Measurements from ENCODE around the gene ATRAID.

DNA sequence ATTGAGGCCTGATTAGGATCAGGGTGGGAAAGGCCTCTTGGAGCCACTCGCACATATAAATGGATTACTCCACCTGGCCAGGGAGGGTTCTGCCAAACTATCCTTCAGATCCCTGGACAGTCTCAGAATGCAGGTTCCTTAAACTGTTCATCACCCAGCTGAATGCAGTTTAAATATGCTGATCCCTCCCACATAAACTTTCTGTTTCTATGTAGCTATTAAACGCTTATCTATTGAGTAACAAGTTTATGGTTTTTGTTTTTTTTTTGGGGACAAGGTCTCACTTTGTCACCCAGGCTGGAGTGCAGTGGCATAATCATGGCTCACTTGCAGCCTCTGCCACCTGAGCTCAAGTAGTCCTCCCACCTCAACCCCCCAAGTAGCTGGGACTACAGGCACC, 7.2 kb downstream of the ATRAID start:
- TF ChIP-seq, protein P1, sequence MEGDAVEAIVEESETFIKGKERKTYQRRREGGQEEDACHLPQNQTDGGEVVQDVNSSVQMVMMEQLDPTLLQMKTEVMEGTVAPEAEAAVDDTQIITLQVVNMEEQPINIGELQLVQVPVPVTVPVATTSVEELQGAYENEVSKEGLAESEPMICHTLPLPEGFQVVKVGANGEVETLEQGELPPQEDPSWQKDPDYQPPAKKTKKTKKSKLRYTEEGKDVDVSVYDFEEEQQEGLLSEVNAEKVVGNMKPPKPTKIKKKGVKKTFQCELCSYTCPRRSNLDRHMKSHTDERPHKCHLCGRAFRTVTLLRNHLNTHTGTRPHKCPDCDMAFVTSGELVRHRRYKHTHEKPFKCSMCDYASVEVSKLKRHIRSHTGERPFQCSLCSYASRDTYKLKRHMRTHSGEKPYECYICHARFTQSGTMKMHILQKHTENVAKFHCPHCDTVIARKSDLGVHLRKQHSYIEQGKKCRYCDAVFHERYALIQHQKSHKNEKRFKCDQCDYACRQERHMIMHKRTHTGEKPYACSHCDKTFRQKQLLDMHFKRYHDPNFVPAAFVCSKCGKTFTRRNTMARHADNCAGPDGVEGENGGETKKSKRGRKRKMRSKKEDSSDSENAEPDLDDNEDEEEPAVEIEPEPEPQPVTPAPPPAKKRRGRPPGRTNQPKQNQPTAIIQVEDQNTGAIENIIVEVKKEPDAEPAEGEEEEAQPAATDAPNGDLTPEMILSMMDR (IDR thresholded peaks at IDR 0.05; ENCODE audit: insufficient read depth, low read length, poor library complexity, severe bottlenecking), result no peak
- no peak for TF ChIP-seq EZH2phosphoT487 (conservative IDR thresholded peaks at IDR 0.05; ENCODE audit: low read length)

Measured in SU-DHL-6 (cell line).